Right atrium auricular region (tissue), 2 donors: ENCODE data around the gene BPIFB1. TPM values are rescaled to one million over a fixed set of nuclear protein-coding genes. Genes with fewer than 3 reads are reported as not detected.

Experiments used
- DNase-seq: peaks from one replicate; pipeline ENCODE4 v3.0.0-alpha.2; 2019; ENCODE audit warnings: low spot score
- H3K27ac ChIP-seq, 2 donors: fragments of 200-600 bp; sonication (generic); 1 replicate in 1 of 2; 2 replicates in 1 of 2; pipeline ENCODE4 v1.5.1; 2016 to 2019
- H3K27me3 ChIP-seq, 2 donors: fragments of 200-600 bp; sonication (generic); one replicate each; pipeline versions ENCODE4 v1.5.1 to v1.6.0; 2017 to 2019
- H3K36me3 ChIP-seq: fragments of 200-600 bp; sonication (generic); one replicate; pipeline ENCODE4 v1.5.1; 2016
- H3K4me1 ChIP-seq, 2 donors: fragments of 200-600 bp; sonication (generic); one replicate each; pipeline versions ENCODE4 v1.5.1 to v1.6.0; 2017 to 2019
- H3K4me3 ChIP-seq, 2 donors: fragments of 200-600 bp; sonication (generic); 1 replicate in 1 of 2; 2 replicates in 1 of 2; pipeline ENCODE4 v1.5.1; 2017 to 2019; ENCODE audit warnings: mild to moderate bottlenecking in 1 of 2, moderate library complexity in 1 of 2
- H3K9me3 ChIP-seq, 2 donors: fragments of 200-600 bp; sonication (generic); one replicate each; pipeline ENCODE4 v1.5.1; 2019
- CTCF ChIP-seq, 2 donors: fragments of 200-600 bp; sonication (generic); IDR thresholded peaks; one replicate each; pipeline ENCODE4 v1.5.1; 2019; ENCODE audit warnings: antibody characterized with exemption in 2 of 2
- total RNA-seq, 2 donors: library from RNA; depleted of rRNA; stranded (reverse); fragments of >200 nt; gene quantifications; one replicate each; pipeline ENCODE4 v1.1.0, GENCODE V29; 2016

The BPIFB1 gene
- total RNA-seq, 2 donors from 2014 or later, result not detected

- Histone ChIP-seq H3K4me1 (no peaks in the 10 kb centered on the region), H3K36me3 (no peaks in the 10 kb centered on the region), H3K27ac (no peak overlapping the region), H3K9me3 (no peaks in the 10 kb centered on the region), H3K27me3 (no peaks in the 10 kb centered on the region), H3K4me3 (no peak overlapping the region)
- TF ChIP-seq CTCF (IDR thresholded peaks at IDR 0.05), result no peak
- no peak for DNase-seq
Observed at GRCh38 chr20:33308668-33309067, 25.7 kb downstream of the BPIFB1 start.

DNA sequence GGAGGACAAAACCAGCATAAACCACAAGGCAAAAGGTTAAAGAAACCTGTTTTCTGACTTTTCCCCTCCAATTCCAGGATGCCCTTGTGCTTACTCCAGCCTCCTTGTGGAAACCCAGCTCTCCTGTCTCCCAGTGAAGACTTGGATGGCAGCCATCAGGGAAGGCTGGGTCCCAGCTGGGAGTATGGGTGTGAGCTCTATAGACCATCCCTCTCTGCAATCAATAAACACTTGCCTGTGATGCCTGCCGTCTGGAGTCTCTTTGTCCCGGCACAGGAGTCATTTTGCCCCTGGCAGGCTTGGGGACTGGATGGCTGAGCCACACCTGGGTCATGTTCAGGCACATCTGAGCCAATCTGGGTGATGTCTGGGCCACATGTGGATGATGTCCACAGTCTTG is 26.6 kb downstream of the BPIFB1 start:
- DNase-seq, result no peak
- Histone ChIP-seq H3K27me3 (no peaks in the 10 kb centered on the region), H3K9me3 (no peaks in the 10 kb centered on the region), H3K36me3 (no peaks in the 10 kb centered on the region), H3K4me1 (no peaks in the 10 kb centered on the region), H3K27ac (no peak overlapping the region), H3K4me3 (no peak overlapping the region)
- no peak for TF ChIP-seq CTCF (IDR thresholded peaks at IDR 0.05)

- no peaks in the 10 kb centered on the region for H3K4me1 ChIP-seq
- no peak overlapping the region for H3K27ac ChIP-seq
- no peaks in the 10 kb centered on the region for H3K9me3 ChIP-seq
- TF ChIP-seq CTCF (IDR thresholded peaks at IDR 0.05), result no peak
- no peaks in the 10 kb centered on the region for H3K27me3 ChIP-seq
- no peaks in the 10 kb centered on the region for H3K36me3 ChIP-seq
- no peak for DNase-seq
- no peak overlapping the region for H3K4me3 ChIP-seq
Observed at GRCh38 chr20:33310327-33310899, 27.4 kb downstream of the BPIFB1 start.

DNA sequence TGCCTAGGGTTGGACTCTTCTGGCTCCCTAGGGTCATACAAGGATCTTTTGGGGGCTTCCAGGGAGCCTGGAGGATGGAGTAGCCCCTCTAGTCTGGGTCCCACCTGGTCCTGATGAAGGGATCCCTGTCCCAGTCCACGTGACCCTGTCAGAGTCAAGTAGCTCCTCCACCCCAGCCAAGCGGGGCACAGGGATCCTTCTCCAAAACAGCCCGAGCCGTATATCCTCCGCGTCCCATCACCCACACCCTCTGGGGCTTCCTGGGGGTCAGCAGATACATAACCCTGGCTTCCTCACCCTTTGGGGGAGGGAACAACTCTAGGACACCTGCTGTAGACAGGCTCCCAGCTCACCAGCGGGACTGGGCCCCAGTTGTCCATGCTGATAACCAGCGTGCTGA is 28.0 kb downstream of the BPIFB1 start:
- no peaks in the 10 kb centered on the region for H3K36me3 ChIP-seq
- no peaks in the 10 kb centered on the region for H3K9me3 ChIP-seq
- no peaks in the 10 kb centered on the region for H3K4me1 ChIP-seq
- no peak for TF ChIP-seq CTCF (IDR thresholded peaks at IDR 0.05)
- no peak for DNase-seq
- no peak overlapping the region for H3K27ac ChIP-seq
- H3K4me3 ChIP-seq, result no peak overlapping the region
- no peaks in the 10 kb centered on the region for H3K27me3 ChIP-seq

GRCh38 chr20:33311996-33312395 is 29.0 kb downstream of the BPIFB1 start:
- DNase-seq, result no peak
- no peak overlapping the region for H3K4me3 ChIP-seq
- TF ChIP-seq CTCF (IDR thresholded peaks at IDR 0.05), result no peak
- H3K4me1 ChIP-seq, result no peaks in the 10 kb centered on the region
- H3K9me3 ChIP-seq, result no peaks in the 10 kb centered on the region
- H3K27ac ChIP-seq, result no peak overlapping the region
- no peaks in the 10 kb centered on the region for H3K36me3 ChIP-seq
- H3K27me3 ChIP-seq, result no peaks in the 10 kb centered on the region

GRCh38 chr20:33312583-33312982 is 29.6 kb downstream of the BPIFB1 start:
- Histone ChIP-seq H3K36me3 (no peaks in the 10 kb centered on the region), H3K9me3 (no peaks in the 10 kb centered on the region), H3K4me3 (no peak overlapping the region), H3K4me1 (no peaks in the 10 kb centered on the region), H3K27me3 (no peaks in the 10 kb centered on the region), H3K27ac (no peak overlapping the region)
- no peak for TF ChIP-seq CTCF (IDR thresholded peaks at IDR 0.05)
- no peak for DNase-seq
